ENCODE results near the gene EFNA4. TPM values are rescaled to one million over a fixed set of nuclear protein-coding genes. Genes with fewer than 3 reads are reported as not detected.

Gene EFNA4
- total and polyA plus RNA-seq, 3 donors from 2014 or later: 5.3 to 6.9 (median 6.0) TPM

DNA sequence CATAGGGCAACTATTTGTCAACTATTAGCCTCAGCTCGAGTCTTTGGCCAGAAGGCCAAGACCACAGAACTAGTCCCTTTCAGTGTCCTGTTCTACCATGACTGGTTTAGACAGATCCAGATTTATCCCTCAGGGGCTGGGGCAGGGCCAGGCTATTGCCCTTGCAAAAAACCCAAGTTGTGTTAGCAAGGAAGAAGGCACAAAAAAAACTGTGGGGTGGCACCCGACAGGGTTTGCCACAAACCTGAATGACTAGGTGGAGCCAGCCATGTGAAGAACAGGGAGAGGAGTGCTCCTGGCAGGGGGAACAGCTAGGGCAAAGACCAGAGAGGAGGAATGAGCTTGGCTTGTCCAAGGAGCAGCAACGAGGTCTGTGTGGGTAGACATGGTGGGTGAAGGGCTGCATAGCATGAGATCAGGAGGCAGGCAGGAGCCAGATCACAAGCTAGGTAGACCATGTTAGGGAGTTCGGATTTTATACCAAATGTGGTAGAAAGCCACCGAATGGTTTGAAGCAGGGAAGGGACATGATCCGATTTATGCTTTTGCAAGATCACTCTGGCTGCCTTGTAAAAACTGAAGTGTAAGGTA, 25.6 kb upstream of the EFNA4 start:
- intact Hi-C loops (cut with DNase I; ENCODE audit: low total_unique reads): no loop called here
- WGBS, 2 donors: 87 to 92% methylated on average over 6 of the region's 6 CpGs
- no peaks in the 10 kb centered on the region for H3K27me3 ChIP-seq
- TF ChIP-seq POLR2A (IDR thresholded peaks at IDR 0.05): no peak
- TF ChIP-seq, protein P1, sequence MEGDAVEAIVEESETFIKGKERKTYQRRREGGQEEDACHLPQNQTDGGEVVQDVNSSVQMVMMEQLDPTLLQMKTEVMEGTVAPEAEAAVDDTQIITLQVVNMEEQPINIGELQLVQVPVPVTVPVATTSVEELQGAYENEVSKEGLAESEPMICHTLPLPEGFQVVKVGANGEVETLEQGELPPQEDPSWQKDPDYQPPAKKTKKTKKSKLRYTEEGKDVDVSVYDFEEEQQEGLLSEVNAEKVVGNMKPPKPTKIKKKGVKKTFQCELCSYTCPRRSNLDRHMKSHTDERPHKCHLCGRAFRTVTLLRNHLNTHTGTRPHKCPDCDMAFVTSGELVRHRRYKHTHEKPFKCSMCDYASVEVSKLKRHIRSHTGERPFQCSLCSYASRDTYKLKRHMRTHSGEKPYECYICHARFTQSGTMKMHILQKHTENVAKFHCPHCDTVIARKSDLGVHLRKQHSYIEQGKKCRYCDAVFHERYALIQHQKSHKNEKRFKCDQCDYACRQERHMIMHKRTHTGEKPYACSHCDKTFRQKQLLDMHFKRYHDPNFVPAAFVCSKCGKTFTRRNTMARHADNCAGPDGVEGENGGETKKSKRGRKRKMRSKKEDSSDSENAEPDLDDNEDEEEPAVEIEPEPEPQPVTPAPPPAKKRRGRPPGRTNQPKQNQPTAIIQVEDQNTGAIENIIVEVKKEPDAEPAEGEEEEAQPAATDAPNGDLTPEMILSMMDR (IDR thresholded peaks at IDR 0.05): no peak
- DNase-seq: no peak
- no peaks in the 10 kb centered on the region for H3K9me3 ChIP-seq
- H3K4me3 ChIP-seq: no peak overlapping the region
- H3K27ac ChIP-seq: no peak overlapping the region
- H3K36me3 ChIP-seq (ENCODE audit: low read depth, missing control alignments): no peaks in the 10 kb centered on the region
- no peaks in the 10 kb centered on the region for H3K4me1 ChIP-seq

DNA sequence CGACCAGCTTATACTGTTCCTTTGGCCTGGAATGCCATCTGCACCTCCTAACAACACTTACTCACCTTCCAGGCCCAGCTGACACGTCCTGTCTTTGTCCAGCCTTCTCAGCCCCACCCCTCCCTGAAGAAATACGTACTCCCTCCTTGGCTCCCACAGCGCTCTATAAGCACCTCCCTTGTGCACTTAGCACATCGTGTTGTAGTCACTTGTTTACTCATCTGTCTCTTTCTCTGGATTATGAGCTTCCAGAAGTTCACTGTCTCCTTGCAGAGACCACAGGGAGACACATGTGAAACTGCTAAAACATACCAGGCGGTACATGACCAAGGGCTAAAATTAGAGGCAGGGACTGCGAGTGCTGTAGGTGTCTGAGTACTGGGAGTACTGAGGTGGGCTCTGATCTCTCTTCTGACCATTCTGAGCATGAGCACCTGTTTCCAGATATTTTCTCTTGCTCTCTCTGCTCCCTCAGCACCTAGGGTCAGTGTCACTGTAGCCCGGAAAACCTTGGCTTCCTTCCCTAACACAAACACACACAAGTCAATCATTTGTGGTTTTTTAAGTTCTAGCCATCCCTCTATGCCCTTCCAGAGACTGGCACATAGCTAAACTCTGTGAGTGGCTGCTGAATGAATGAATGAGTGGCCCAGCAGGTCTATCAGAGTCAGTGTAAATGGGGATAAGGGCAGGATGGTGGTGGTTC, 24.8 kb upstream of the EFNA4 start:
- Histone ChIP-seq H3K27me3 (no peaks in the 10 kb centered on the region), H3K36me3 (ENCODE audit: low read depth, missing control alignments) (no peaks in the 10 kb centered on the region), H3K4me3 (no peak overlapping the region), H3K9me3 (no peaks in the 10 kb centered on the region), H3K4me1 (no peaks in the 10 kb centered on the region), H3K27ac (no peak overlapping the region)
- intact Hi-C loops (cut with DNase I; ENCODE audit: low total_unique reads): no loop called here
- DNase-seq: no peak
- WGBS, 2 donors: 55 to 64% methylated on average over 8 of the region's 8 CpGs
- TF ChIP-seq, protein P1 (IDR thresholded peaks at IDR 0.05): no peak
- TF ChIP-seq POLR2A (IDR thresholded peaks at IDR 0.05): no peak

DNA sequence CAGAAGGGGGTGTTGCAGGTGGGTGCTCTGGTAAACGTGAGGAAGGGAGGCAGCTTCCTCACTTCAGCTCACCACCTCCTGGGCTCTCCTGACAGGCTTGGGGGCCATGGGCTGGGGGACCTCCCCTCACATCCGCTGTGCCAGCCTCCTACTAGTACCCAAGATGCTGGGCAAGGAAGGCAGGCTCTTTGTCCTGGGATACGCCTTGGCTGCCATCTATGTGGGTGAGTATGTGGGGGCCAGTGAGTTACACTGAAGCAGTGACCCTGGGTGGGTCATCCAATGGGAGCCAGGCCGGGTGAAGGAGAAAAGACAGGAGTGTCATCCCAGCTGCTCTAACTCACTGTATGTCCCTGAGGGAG, 24.3 kb upstream of the EFNA4 start:
- no peaks in the 10 kb centered on the region for H3K36me3 ChIP-seq (ENCODE audit: low read depth, missing control alignments)
- no peaks in the 10 kb centered on the region for H3K27me3 ChIP-seq
- no peak for DNase-seq
- intact Hi-C loops (cut with DNase I; ENCODE audit: low total_unique reads): no loop called here
- no peak overlapping the region for H3K4me3 ChIP-seq
- H3K27ac ChIP-seq: no peak overlapping the region
- no peaks in the 10 kb centered on the region for H3K9me3 ChIP-seq
- no peak for TF ChIP-seq POLR2A (IDR thresholded peaks at IDR 0.05)
- TF ChIP-seq, protein P1 (IDR thresholded peaks at IDR 0.05): no peak
- WGBS, 2 donors: 84% methylated on average over 4 of the region's 4 CpGs
- no peaks in the 10 kb centered on the region for H3K4me1 ChIP-seq

DNA sequence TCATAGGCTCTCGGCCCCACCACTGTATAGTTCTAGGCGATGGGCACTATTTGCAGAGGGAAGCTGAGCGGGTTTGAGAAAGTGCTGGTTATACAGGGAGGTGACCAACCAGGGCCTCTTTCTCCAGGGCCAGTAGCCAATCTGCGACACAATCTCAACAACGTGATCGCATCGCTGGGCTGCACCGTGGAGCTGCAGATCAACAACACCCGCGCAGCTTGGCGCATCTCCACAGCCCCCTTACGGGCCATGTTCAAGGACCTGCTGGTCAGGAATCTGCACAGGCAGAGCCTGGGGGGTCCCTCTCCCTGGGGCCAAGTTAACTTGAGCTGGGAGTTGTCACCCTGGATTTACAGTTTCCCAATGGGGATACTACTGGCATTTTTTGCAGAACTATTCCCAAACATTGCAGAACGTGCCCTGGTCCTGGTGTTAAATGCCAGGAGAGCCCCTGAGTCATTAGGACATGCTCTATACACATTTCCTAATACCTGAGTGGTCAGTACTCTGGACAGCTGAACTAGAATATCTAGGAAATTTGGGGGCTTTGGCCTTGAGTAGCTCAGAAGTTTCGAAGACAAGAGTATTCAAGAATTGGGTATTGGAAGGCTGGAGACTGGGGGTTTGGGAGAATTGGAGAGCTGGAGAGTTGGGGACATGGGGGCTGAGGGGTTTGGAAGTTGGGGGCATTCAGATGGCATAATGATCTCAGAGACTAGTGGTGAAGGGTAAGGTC, 23.0 kb upstream of the EFNA4 start:
- 89 to 91% methylated on average over 14 of the region's 14 CpGs for WGBS, 2 donors
- no peak for TF ChIP-seq POLR2A (IDR thresholded peaks at IDR 0.05)
- TF ChIP-seq, protein P1 (IDR thresholded peaks at IDR 0.05): no peak
- intact Hi-C loops (cut with DNase I; ENCODE audit: low total_unique reads): no loop called here
- H3K36me3 ChIP-seq (ENCODE audit: low read depth, missing control alignments): no peaks in the 10 kb centered on the region
- H3K9me3 ChIP-seq: no peaks in the 10 kb centered on the region
- no peak for DNase-seq
- no peaks in the 10 kb centered on the region for H3K27me3 ChIP-seq
- H3K27ac ChIP-seq: no peak overlapping the region
- no peak overlapping the region for H3K4me3 ChIP-seq
- no peaks in the 10 kb centered on the region for H3K4me1 ChIP-seq

All from testis (tissue), 3 donors.